GM18517 (cell line): ENCODE data around the gene FOXK1.
A peak's percentile ranks its signal among the peaks of the same experiment; 100 is the strongest.

Source experiments
- ATAC-seq: cut with Tn5 transposase; IDR thresholded peaks from one replicate; pipeline ENCODE4 v1.9.1; 2021; ENCODE audit warnings: mild to moderate bottlenecking, moderate library complexity; ENCODE audit not compliant: unreplicated experiment

FOXK1 gene

DNA sequence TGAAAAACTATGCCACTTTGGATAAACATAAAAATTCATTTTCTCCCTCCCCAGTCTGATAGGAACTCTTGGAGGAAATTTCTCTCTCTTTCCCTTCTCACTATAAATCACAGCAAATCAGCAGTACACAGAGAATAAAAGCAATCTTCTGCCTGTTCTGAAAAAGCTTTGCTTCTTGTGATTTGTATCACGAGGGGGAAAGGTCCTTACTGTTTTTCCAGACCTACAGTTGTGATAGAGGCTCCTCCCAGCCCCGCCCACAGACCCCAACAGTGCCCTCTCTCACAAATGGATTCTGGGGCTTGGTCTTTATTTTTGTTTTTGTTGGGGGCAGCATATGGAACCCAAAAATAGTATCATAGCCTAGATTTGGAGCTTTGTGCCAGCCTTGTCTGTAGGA, 12.2 kb downstream of the FOXK1 start:
- ATAC-seq, result no peak

- no peak for ATAC-seq
Measured at GRCh38 chr7:4698707-4699275, 16.7 kb downstream of the FOXK1 start.

DNA sequence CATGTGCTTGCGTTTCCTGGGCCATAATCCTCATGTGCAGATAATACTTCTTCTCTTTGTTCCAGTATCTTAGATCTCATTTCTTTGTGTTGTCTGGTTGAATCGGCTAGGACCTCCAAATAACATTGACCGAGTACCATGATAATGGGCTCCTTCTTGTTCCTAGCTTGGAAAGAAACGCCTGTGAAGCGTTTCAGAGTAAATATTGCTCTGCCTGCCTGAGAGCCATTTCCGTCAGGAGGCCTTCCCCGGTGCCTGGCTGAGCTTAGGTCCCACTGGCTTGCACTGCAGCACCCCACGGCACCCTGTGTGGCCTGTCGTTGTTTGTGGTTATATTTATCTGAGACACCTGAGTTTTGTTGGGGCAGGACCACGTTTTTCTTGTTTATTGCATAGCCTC, 17.7 kb downstream of the FOXK1 start:
- no peak for ATAC-seq

DNA sequence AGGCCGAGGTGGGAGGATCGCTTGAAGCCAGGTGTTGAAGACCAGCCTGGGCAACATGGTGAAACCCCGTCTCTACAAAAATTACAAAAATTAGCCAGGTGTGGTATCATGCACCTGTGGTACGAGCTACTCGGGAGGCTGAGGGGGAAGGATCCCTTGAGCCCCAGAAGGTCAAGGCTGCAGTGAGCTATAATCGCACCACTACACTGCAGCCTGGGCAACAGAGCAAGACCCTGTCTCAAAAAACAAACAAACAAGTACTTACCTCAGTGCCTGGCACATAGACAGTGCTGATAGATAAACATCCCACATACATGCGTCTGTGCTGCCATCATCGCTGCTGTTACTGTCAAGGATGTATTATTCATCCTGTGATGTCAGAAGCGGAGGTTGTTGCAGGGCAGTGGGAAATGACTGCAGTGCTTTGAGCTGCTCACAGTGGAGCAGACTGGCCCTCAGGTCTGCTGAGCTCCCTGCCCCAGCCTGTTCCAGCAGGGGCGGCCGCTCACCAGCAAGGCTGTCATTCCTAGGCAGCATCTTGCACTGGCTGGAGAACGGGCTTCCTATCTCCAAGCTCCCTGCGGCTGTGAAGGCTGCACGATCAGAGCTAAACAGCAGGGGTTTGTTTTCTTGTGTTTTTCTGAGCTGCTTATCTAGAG, 18.6 kb downstream of the FOXK1 start:
- no peak for ATAC-seq

GRCh38 chr7:4702961-4703512, 20.9 kb downstream of the FOXK1 start:
- ATAC-seq, result no peak

DNA sequence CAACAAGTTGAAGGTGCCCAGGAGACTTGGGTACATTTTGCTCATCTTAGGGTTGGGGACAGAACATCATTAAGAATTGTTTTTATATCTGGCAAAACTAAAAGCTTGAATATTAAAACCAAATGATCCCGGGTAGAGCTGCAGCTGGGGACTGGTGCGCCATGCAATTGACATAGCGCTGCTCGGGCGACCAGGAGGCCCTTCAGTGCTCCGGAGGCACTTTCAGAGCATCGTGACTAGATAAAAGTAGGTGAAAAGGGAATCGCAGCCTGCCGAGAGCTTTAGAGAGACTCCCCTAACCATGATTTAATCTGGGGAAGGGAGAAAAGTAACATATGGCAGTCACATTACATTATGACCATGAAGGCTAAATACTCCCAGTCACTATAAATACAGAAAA, 21.4 kb downstream of the FOXK1 start:
- no peak for ATAC-seq

GRCh38 chr7:4706384-4707216, 24.5 kb downstream of the FOXK1 start:
- no peak for ATAC-seq

- ATAC-seq, result no peak
Measured at GRCh38 chr7:4707217-4707741, 25.2 kb downstream of the FOXK1 start.

DNA sequence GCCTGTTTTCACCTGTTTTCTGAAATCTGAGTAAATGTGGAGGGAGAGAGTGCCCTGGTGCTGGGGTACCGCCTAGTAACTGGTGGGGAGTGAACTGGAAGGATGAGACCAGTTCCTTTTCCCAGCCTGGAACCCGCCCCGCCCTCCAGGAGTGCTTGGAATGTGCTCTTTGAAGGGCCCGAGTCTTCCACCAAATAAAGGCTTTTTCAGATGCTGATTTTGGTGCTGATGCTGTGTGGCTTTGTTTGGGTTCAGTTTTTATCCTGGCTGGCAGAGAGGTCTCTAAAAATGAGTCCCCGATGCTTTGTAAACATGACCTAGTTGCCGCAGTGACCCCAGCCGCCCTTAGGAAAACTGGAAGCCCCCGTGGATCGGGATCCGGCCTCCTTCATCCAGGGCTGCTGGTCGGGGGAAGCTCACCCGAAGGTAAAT, 25.9 kb downstream of the FOXK1 start:
- no peak for ATAC-seq

DNA sequence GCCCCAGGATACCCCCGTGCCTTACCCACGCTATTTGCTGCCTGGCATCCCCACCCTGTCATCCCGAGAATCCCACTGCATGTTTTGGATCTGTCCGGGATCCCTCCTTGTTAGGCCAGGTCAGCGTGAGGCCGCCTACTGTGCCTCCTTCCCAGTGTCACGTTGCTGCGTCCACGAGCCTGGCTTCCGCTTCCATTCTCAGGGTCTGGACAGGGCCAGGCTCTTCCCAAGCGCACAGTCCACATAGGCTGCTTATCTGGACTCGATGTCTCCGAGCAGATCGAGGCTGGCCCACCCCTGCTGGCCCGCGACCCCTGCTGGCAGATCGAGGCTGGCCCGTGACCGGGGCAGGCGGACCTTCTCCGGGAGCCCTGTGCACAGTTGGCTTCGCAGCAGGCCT, 27.1 kb downstream of the FOXK1 start:
- ATAC-seq, result no peak

GRCh38 chr7:4711093-4711492, 29.0 kb downstream of the FOXK1 start:
- no peak for ATAC-seq

DNA sequence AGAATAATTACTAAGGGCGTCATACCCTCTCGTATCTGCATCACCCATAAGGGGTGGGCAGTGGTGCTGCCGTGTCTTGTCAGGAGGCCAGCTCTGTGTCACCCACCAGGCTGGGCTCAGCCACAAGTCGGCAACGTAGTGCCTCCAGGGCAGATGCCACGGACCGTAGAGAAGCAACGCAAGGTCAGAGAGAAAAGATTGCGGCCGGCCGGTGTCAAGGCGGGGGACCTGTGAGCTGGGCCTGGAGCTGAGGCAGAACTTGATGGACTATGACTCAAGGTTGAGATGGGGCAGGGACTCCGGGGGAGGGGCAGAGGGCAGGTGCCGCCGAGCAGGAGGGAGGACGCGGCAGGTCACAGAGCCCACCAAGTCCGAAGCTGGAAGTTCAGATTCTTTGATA, 29.5 kb downstream of the FOXK1 start:
- ATAC-seq, result no peak

GRCh38 chr7:4712281-4713182, 30.4 kb downstream of the FOXK1 start:
- ATAC-seq, result peak; percentile 50

DNA sequence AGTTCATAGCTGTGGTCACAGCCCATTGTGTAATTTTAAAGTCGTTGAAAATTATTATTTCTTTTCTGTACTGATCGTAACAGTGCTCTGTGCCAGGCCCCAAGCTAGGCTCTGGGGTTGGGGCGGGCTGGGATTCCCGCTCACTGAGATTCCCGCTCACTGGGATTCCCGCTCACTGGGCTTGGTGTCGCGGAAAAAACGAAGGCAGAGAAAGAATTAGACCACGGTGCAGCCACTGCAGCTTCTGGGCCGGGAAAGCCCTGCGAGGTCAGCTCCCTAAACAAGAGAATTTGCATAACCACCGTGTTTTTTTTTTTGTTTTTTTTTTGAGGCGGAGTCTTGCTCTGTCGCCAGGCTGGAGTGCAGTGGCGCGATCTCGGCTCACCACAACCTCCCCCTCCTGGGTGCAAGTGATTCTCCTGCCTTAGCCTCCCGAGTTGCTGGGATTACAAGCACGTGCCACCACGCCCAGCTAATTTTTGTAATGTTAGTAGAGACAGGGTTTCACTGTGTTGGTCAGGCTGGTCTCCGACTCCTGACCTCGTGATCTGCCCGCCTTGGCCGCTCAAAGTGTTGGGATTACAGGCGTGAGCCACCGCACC, 31.2 kb downstream of the FOXK1 start:
- peak; percentile 91 for ATAC-seq

- no peak for ATAC-seq
Measured at GRCh38 chr7:4714161-4714700, 32.1 kb downstream of the FOXK1 start.

DNA sequence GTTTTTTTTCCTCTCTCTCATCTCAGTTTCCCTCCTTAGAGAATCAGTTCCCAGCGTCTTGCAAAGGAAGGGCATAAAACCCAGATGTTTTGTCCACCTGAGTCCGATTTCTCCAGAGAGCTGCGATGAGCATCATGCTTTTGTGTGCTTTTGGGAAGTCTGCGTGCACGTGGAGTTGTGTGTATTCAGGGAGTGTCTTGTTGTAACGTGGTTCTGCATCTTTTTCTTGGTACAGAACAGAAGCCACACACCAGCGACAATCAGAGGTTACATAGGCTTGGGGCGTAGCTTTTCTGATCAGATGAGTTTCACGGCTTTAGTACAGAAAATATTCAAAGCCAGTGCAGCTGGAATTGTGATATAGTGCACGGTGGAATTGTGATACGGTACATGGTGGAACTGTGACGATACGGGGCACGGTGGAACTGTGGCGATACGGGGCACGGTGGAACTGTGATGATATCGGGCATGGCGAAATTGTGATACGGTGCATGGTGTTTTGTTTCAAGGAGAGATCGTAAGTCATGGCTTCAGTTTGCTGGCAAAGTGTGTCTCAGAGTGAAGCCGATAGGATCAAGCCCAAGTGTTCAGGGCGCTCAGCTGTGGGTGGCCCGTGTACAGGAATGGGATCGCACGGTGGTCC, 32.8 kb downstream of the FOXK1 start:
- ATAC-seq, result no peak

DNA sequence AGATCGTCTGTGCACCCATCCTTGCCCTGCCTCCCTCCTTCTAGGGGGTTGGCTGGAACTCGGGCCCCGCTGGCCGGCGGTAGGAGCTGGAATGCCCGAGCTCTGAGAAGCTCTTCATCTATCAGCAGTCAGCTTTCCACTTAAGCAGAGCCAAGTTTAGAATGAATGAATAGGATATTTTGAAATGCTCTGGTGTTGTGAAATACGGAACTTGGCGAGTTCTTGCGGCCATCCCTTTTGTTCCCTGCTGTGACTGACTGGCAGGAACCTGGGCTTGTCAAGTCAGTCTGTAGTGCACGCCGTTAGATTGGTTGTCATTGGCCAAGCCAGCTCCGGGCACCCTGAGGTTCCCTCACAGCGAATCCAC, 33.3 kb downstream of the FOXK1 start:
- ATAC-seq, result no peak

GRCh38 chr7:4716946-4717795, 35.1 kb downstream of the FOXK1 start:
- ATAC-seq, result no peak

DNA sequence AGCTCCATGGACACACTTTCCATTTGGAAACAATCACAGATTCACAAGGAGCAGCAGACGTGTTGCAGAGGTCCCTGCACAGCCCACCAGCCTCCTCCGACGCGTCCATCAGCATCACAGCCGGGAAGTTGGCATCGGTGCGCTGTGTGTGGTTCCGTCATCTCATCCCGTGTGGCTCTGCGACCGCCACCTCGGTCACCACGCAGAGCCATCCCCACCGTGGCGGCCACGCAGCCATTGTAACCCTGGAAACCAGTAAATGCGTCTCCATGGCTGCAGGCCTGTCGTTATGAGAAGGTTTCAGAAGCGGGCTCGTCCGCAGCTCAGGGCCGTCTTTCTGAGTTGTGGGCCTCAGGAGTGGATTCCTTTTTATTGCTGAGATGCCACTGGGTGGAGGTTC, 36.0 kb downstream of the FOXK1 start:
- no peak for ATAC-seq
